ENCODE data around the gene DCUN1D2. TPM values are rescaled to one million over a fixed set of nuclear protein-coding genes. Genes with fewer than 3 reads are reported as not detected.

The DCUN1D2 gene
- total and polyA plus RNA-seq, 10 of the 15 experiments (the other 5 are each of a cell fraction or from before 2014, with no cell fraction given) = 2.5 to 23.6 (median 9.3) TPM

DNA sequence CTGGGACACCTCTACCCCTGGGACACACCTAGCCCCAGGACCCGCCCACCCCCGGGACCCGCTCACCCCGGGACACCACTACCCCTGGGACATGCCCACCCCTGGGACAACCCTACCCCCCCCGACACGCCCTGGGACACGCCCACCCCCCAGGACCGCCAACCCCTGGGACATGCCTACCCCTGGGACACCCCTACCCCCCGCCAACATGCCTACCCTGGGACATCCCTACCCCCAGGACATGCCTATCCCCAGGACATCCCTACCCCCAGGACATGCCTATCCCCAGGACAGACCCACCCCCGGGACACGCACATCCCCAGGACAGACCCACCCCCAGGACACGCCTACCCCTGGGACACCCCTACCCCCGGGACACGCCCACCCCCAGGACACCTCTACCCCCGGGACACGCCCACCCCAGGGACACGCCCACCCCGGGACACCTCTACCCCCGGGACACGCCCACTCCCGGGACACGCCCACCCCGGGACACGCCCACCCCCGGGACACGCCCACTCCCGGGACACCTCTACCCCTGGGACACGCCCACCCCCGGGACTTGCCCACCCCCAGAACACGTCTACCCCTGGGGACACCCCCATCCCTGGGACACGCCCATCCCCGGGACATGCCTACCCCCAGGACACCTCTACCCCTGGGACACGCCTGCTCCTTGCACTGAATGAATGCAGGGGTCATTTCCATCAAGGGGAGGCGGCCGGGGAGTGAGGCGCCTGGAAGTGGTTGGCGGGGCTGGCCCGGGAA is 69.5 kb downstream of the DCUN1D2 start (continued):
- no peak for TF ChIP-seq ZNF687 (IDR thresholded peaks at IDR 0.05)
- TF ChIP-seq, protein P1, sequence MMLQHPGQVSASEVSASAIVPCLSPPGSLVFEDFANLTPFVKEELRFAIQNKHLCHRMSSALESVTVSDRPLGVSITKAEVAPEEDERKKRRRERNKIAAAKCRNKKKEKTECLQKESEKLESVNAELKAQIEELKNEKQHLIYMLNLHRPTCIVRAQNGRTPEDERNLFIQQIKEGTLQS (IDR thresholded peaks at IDR 0.05; ENCODE audit: borderline replicate concordance, extremely low read depth, low read depth, low read length) = no peak

- H3K36me3 ChIP-seq (ENCODE audit: control insufficient read depth in 2 of 2, insufficient read depth in 2 of 2, low read length in 1 of 2) = no peaks in the 10 kb centered on the region
- H3K79me2 ChIP-seq (ENCODE audit: control insufficient read depth, insufficient read depth, low read length) = no peaks in the 10 kb centered on the region
- no peak overlapping the region for H2AFZ ChIP-seq (ENCODE audit: control insufficient read depth, low read depth, low read length)
- in situ Hi-C loops (cut with MboI) (no loop called here), intact Hi-C loops (cut with micrococcal nuclease; ENCODE audit: unreplicated experiment) (no loop called here)
- H4K20me1 ChIP-seq (ENCODE audit: control insufficient read depth, insufficient read depth) = no peaks in the 10 kb centered on the region
- H3K27ac ChIP-seq (ENCODE audit: control insufficient read depth, insufficient read depth) = no peak overlapping the region
- DNase-seq (ENCODE audit: low read depth, low spot score) = no peak
- ChIA-PET RAD21 (ENCODE audit: unreplicated experiment) (no interaction called here), CTCF (interaction anchor here (0.6 kb wide), 1 partner anchor 19 kb away, joined by 5 read pairs; no protein-coding TSS in a partner anchor), SMC1A (ENCODE audit: uncharacterized antibody, unreplicated experiment) (no interaction called here), POLR2A (no interaction called here)
- WGBS (ENCODE audit: insufficient coverage, insufficient replicate concordance, low lambda C conversion rate, missing lambda C conversion rate) = 73% methylated on average over 15 of the region's 15 CpGs
- no peak overlapping the region for H3K4me3 ChIP-seq
- H3K27me3 ChIP-seq (replicated peaks in 1 of 2; ENCODE audit: control insufficient read depth in 2 of 2, insufficient read depth in 2 of 2, low read length in 1 of 2) = no peaks in the 10 kb centered on the region; a peak in 1 of 4 replicates
- H3K4me2 ChIP-seq (ENCODE audit: control insufficient read depth, insufficient read depth) = no peak overlapping the region
- H3K4me1 ChIP-seq (ENCODE audit: control insufficient read depth, insufficient read depth, low read length) = no peaks in the 10 kb centered on the region
- H3K9ac ChIP-seq (ENCODE audit: control insufficient read depth, insufficient read depth, low read length) = no peak overlapping the region
- no peak for FAIRE-seq
- no TSS peak for BruUV-seq (replicated peaks)
- no peaks in the 10 kb centered on the region for H3K9me3 ChIP-seq (replicated peaks; ENCODE audit: control insufficient read depth, insufficient read depth, low read length)
- no peak for ATAC-seq
- no peak for TF ChIP-seq EGR1 (IDR thresholded peaks at IDR 0.05; ENCODE audit: borderline replicate concordance in 1 of 2, low read depth in 2 of 2, low read length in 2 of 2)
- TF ChIP-seq, protein P2, sequence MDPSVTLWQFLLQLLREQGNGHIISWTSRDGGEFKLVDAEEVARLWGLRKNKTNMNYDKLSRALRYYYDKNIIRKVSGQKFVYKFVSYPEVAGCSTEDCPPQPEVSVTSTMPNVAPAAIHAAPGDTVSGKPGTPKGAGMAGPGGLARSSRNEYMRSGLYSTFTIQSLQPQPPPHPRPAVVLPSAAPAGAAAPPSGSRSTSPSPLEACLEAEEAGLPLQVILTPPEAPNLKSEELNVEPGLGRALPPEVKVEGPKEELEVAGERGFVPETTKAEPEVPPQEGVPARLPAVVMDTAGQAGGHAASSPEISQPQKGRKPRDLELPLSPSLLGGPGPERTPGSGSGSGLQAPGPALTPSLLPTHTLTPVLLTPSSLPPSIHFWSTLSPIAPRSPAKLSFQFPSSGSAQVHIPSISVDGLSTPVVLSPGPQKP (IDR thresholded peaks at IDR 0.05; ENCODE audit: low read depth, low read length) = no peak
- TF ChIP-seq NFYB (IDR thresholded peaks at IDR 0.05; ENCODE audit: insufficient read depth, low read depth, low read length) = no peak
- no peak for TF ChIP-seq RFX5 (IDR thresholded peaks at IDR 0.05; ENCODE audit: low read depth, low read length)
- no peak for TF ChIP-seq GATAD2B (conservative IDR thresholded peaks at IDR 0.05; ENCODE audit: low read depth)
- TF ChIP-seq CHD1 (IDR thresholded peaks at IDR 0.05; ENCODE audit: low read depth, low read length) = no peak
- no peak for TF ChIP-seq KLF5 (IDR thresholded peaks at IDR 0.05; ENCODE audit: partially characterized antibody)
- no peak for TF ChIP-seq IRF4 (IDR thresholded peaks at IDR 0.05; ENCODE audit: low read depth, low read length)
- TF ChIP-seq NRF1 (conservative IDR thresholded peaks at IDR 0.05; ENCODE audit: low read depth, low read length) = no peak
- TF ChIP-seq SMAD5 (IDR thresholded peaks at IDR 0.05; ENCODE audit: low read depth) = no peak
- no peak for TF ChIP-seq CTCF (IDR thresholded peaks at IDR 0.05 in 2 of 3, conservative IDR thresholded peaks at IDR 0.05 in 1 of 3; ENCODE audit: control insufficient read depth in 2 of 3, extremely low read depth in 1 of 3, insufficient read depth in 1 of 3, low read depth in 3 of 3, low read length in 3 of 3)
Observed at GRCh38 chr13:113420232-113420631, 70.3 kb downstream of the DCUN1D2 start.
